Trophoblast cell (in vitro differentiated cells and primary cell): Measurements from ENCODE around the gene FAM13A.

Experiments used
- DNase-seq, 2 donors: peaks; one replicate each; pipeline ENCODE4 v3.0.0-alpha.2; 2016
- H2AFZ ChIP-seq: 2 replicates; pipeline ENCODE4 v1.6.1; 2013; ENCODE audit warnings: low read length, moderate library complexity, mild to moderate bottlenecking; ENCODE audit not compliant: insufficient read depth, poor library complexity
- H2AK5ac ChIP-seq: 2 replicates; pipeline ENCODE4 v1.6.1; 2013; ENCODE audit warnings: mild to moderate bottlenecking, low read length
- H2BK120ac ChIP-seq: 2 replicates; pipeline ENCODE4 v1.6.1; 2013; ENCODE audit warnings: low read length, mild to moderate bottlenecking, moderate library complexity; ENCODE audit not compliant: insufficient read depth, poor library complexity
- H2BK12ac ChIP-seq: 2 replicates; pipeline ENCODE4 v1.6.1; 2013; ENCODE audit warnings: mild to moderate bottlenecking, low read length, moderate library complexity
- H2BK5ac ChIP-seq: 2 replicates; pipeline ENCODE4 v1.6.1; 2013; ENCODE audit warnings: low read length, low read depth, moderate library complexity, mild to moderate bottlenecking; ENCODE audit not compliant: poor library complexity
- H3K14ac ChIP-seq: 2 replicates; pipeline ENCODE4 v1.6.1; 2013; ENCODE audit warnings: mild to moderate bottlenecking, low read length
- H3K18ac ChIP-seq: 2 replicates; pipeline ENCODE4 v1.6.1; 2013; ENCODE audit warnings: mild to moderate bottlenecking, low read length
- H3K23ac ChIP-seq: 2 replicates; pipeline ENCODE4 v1.6.1; 2013; ENCODE audit warnings: low read length
- H3K27ac ChIP-seq: 2 replicates; pipeline ENCODE4 v1.5.1; 2013; ENCODE audit warnings: low read depth, mild to moderate bottlenecking, inconsistent platforms, low read length, moderate library complexity
- H3K27me3 ChIP-seq: 2 replicates; pipeline ENCODE4 v1.6.1; 2013; ENCODE audit warnings: inconsistent platforms, mild to moderate bottlenecking, low read length, moderate library complexity; ENCODE audit not compliant: insufficient read depth
- H3K36me3 ChIP-seq, 2 experiments: 1 replicate in 1 of 2; 2 replicates in 1 of 2; pipeline ENCODE4 v1.6.1; 2013; ENCODE audit warnings: low read length in 2 of 2, mild to moderate bottlenecking in 2 of 2, moderate library complexity in 1 of 2; ENCODE audit not compliant: insufficient read depth in 2 of 2, control insufficient read depth in 1 of 2
- H3K4ac ChIP-seq: 2 replicates; pipeline ENCODE4 v1.6.1; 2013; ENCODE audit warnings: low read depth, mild to moderate bottlenecking, low read length, moderate library complexity
- H3K4me1 ChIP-seq, 2 experiments: 1 replicate in 1 of 2; 2 replicates in 1 of 2; pipeline ENCODE4 v1.6.1; 2013; ENCODE audit warnings: low read length in 2 of 2, mild to moderate bottlenecking in 2 of 2, moderate library complexity in 1 of 2; ENCODE audit not compliant: insufficient read depth in 2 of 2, control insufficient read depth in 1 of 2
- H3K4me2 ChIP-seq: 2 replicates; pipeline ENCODE4 v1.6.1; 2013; ENCODE audit warnings: inconsistent platforms, mild to moderate bottlenecking, low read length, moderate library complexity
- H3K4me3 ChIP-seq: 2 replicates; pipeline ENCODE4 v1.5.1; 2013; ENCODE audit warnings: mild to moderate bottlenecking, low read depth, low read length, inconsistent platforms
- H3K79me1 ChIP-seq: one replicate; pipeline ENCODE4 v1.6.1; 2013; ENCODE audit warnings: low read length
- H3K79me2 ChIP-seq: 2 replicates; pipeline ENCODE4 v1.6.1; 2013; ENCODE audit warnings: low read length, mild to moderate bottlenecking; ENCODE audit not compliant: control insufficient read depth, insufficient read depth, poor library complexity
- H3K9ac ChIP-seq: 2 replicates; pipeline ENCODE4 v1.6.1; 2013; ENCODE audit warnings: mild to moderate bottlenecking, low read length
- H3K9me3 ChIP-seq: 2 replicates; pipeline ENCODE4 v1.6.1; 2013; ENCODE audit warnings: low read depth, mild to moderate bottlenecking, control low read depth, inconsistent platforms, low read length; ENCODE audit not compliant: insufficient read depth
- H4K12ac ChIP-seq: 2 replicates; pipeline ENCODE4 v1.6.1; 2013; ENCODE audit warnings: low read depth, mild to moderate bottlenecking, low read length, moderate library complexity
- H4K8ac ChIP-seq: 2 replicates; pipeline ENCODE4 v1.6.1; 2013; ENCODE audit warnings: low read depth, mild to moderate bottlenecking, low read length, moderate library complexity
- H4K91ac ChIP-seq: one replicate; pipeline ENCODE4 v1.6.1; 2013; ENCODE audit warnings: low read depth, mild to moderate bottlenecking, low read length, moderate library complexity
- WGBS: extraction: QIAGEN DNeasy Blood & Tissue Kit; methylation state at CpG from one replicate; pipeline ENCODE4 v1.1.7; 2013; ENCODE audit warnings: missing lambda C conversion rate; ENCODE audit not compliant: insufficient read length, insufficient coverage; ENCODE audit errors: extremely low coverage; 5-methylcytosine and 5-hydroxymethylcytosine counted together

FAM13A gene

GRCh38 chr4:88981556-88981955 lies 75.4 kb downstream of the FAM13A start:
- H3K4me2 ChIP-seq, result no peak overlapping the region
- H2BK120ac ChIP-seq, result no peak overlapping the region
- H3K4me3 ChIP-seq, result no peak overlapping the region
- H2BK12ac ChIP-seq, result no peak overlapping the region
- H3K14ac ChIP-seq, result no peak overlapping the region
- no peaks in the 10 kb centered on the region for H3K79me2 ChIP-seq
- no peak overlapping the region for H4K8ac ChIP-seq
- H3K27ac ChIP-seq, result no peak overlapping the region
- no peak overlapping the region for H2AK5ac ChIP-seq
- no peaks in the 10 kb centered on the region for H3K4me1 ChIP-seq
- H3K4ac ChIP-seq, result no peak overlapping the region
- peak in 1 of 2 donors; percentile 50 for DNase-seq
- no peak overlapping the region for H4K91ac ChIP-seq
- WGBS, result no CpG with 5 or more reads among the region's 2 CpGs
- no peak overlapping the region for H3K18ac ChIP-seq
- H3K27me3 ChIP-seq, result no peaks in the 10 kb centered on the region
- H2AFZ ChIP-seq, result no peak overlapping the region
- H3K79me1 ChIP-seq, result no peaks in the 10 kb centered on the region
- H4K12ac ChIP-seq, result no peak overlapping the region
- H3K23ac ChIP-seq, result no peak overlapping the region
- no peaks in the 10 kb centered on the region for H3K36me3 ChIP-seq
- no peak overlapping the region for H3K9ac ChIP-seq
- H2BK5ac ChIP-seq, result no peak overlapping the region
- no peaks in the 10 kb centered on the region for H3K9me3 ChIP-seq

- Histone ChIP-seq H3K27ac (no peak overlapping the region), H3K4me3 (no peak overlapping the region), H4K91ac (no peak overlapping the region), H3K18ac (no peak overlapping the region), H3K14ac (no peak overlapping the region), H2AK5ac (no peak overlapping the region), H2BK5ac (no peak overlapping the region), H4K8ac (no peak overlapping the region), H2AFZ (no peak overlapping the region), H4K12ac (no peak overlapping the region), H3K23ac (no peak overlapping the region), H3K4me2 (no peak overlapping the region), H3K79me2 (no peaks in the 10 kb centered on the region), H3K4ac (no peak overlapping the region), H3K4me1 (no peaks in the 10 kb centered on the region), H3K36me3 (no peaks in the 10 kb centered on the region), H2BK12ac (no peak overlapping the region), H2BK120ac (no peak overlapping the region), H3K9me3 (no peaks in the 10 kb centered on the region), H3K79me1 (no peaks in the 10 kb centered on the region), H3K9ac (no peak overlapping the region), H3K27me3 (no peaks in the 10 kb centered on the region)
- no CpG with 5 or more reads among the region's 2 CpGs for WGBS
- DNase-seq, result no peak
These were observed 77.7 kb downstream of the FAM13A start for GRCh38 chr4:88979276-88979675.

GRCh38 chr4:88976775-88977035 lies 80.3 kb downstream of the FAM13A start:
- no peak overlapping the region for H3K18ac ChIP-seq
- H3K79me1 ChIP-seq, result peaks cover 1% of the 10 kb centered on the region
- no peaks in the 10 kb centered on the region for H3K36me3 ChIP-seq
- no peak overlapping the region for H2BK120ac ChIP-seq
- H3K4me1 ChIP-seq, result no peaks in the 10 kb centered on the region
- no peak overlapping the region for H2AK5ac ChIP-seq
- no peak overlapping the region for H2BK5ac ChIP-seq
- no peak overlapping the region for H4K12ac ChIP-seq
- no peaks in the 10 kb centered on the region for H3K79me2 ChIP-seq
- no peak overlapping the region for H3K4me2 ChIP-seq
- no peak overlapping the region for H3K9ac ChIP-seq
- no peak overlapping the region for H3K4me3 ChIP-seq
- no peaks in the 10 kb centered on the region for H3K27me3 ChIP-seq
- no peak overlapping the region for H3K27ac ChIP-seq
- H3K4ac ChIP-seq, result no peak overlapping the region
- H2AFZ ChIP-seq, result no peak overlapping the region
- no peak overlapping the region for H4K91ac ChIP-seq
- no peaks in the 10 kb centered on the region for H3K9me3 ChIP-seq
- H2BK12ac ChIP-seq, result no peak overlapping the region
- no peak overlapping the region for H4K8ac ChIP-seq
- H3K14ac ChIP-seq, result no peak overlapping the region
- no peak for DNase-seq
- no peak overlapping the region for H3K23ac ChIP-seq

DNA sequence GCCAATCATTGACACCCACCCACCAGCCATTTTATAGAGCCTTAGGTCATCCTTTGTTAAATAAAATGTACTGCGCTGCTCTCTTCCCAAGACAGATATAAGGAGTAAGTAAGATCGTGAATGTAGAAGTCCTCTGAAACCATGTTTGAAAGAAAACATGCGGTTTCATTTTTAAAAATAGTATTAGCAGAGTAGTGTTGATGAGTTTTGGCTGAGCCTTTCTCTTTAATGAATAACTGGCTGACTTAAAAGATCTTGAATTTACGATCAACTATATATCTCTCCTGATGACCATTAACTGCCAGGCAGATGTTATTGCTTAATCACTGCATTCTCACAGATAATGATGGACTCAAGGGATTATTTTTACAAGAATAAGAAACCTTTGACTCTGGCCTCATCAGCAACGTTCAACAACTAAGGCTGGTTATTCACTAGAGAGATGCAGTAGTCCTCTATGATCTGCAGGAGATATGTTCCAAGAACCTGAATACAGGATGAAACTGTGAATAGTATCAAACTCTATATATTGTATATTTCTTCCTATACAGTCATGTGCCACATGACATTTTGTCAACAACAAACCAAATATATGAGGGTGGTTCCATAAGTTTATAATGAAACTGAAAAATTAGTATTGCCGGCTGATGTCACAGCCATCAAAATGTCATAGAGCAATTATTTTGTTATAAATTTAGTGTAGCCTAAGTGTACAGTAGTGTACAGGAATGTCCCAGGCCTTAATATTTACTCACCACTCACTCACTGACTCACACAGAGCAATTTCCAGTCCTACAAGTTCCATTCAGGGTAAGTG lies 80.8 kb downstream of the FAM13A start:
- H2BK12ac ChIP-seq, result no peak overlapping the region
- H3K18ac ChIP-seq, result no peak overlapping the region
- no peaks in the 10 kb centered on the region for H3K27me3 ChIP-seq
- H4K8ac ChIP-seq, result no peak overlapping the region
- no peak overlapping the region for H2AFZ ChIP-seq
- no peaks in the 10 kb centered on the region for H3K9me3 ChIP-seq
- no peak overlapping the region for H3K4me3 ChIP-seq
- no CpG with 5 or more reads among the region's 6 CpGs for WGBS
- no peak overlapping the region for H4K12ac ChIP-seq
- H3K79me1 ChIP-seq, result peaks cover 1% of the 10 kb centered on the region
- no peaks in the 10 kb centered on the region for H3K79me2 ChIP-seq
- no peaks in the 10 kb centered on the region for H3K4me1 ChIP-seq
- H3K36me3 ChIP-seq, result no peaks in the 10 kb centered on the region
- no peak for DNase-seq
- H2AK5ac ChIP-seq, result no peak overlapping the region
- no peak overlapping the region for H3K27ac ChIP-seq
- H4K91ac ChIP-seq, result no peak overlapping the region
- H3K4ac ChIP-seq, result no peak overlapping the region
- no peak overlapping the region for H3K9ac ChIP-seq
- H2BK5ac ChIP-seq, result no peak overlapping the region
- no peak overlapping the region for H2BK120ac ChIP-seq
- no peak overlapping the region for H3K23ac ChIP-seq
- H3K4me2 ChIP-seq, result no peak overlapping the region
- no peak overlapping the region for H3K14ac ChIP-seq
